ENCODE measurements around the gene ITGA2B.
"Not testable (repeated sequence)": the region's sequence is repeated elsewhere in the genome, so short reads cannot be mapped to it uniquely, and the experiment has no call there.

ITGA2B gene

GRCh38 chr17:44390250-44390870 lies 911 bp upstream of the ITGA2B start:
- DNase-seq, result no peak

GRCh38 chr17:44389723-44390202 lies 314 bp upstream of the ITGA2B start:
- no peak for DNase-seq

DNA sequence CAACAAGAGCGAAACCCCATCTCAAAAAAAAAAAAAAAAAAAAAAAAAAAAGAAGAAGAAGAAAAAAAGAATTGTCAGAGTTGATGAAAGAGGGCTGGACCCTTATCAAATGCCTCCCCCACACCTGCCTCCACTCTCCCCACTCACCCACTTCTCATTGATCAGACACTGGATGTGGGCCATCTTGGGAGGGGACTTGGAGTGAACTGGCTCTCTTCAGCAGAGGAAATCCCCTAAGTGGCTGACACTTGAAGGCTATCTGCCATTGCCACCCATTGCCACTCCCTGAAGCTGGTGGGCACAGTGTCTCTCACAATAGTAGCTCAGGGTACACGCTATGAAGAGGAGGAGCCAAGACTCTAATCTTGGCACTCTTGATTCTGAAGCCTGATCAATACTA lies 1.6 kb downstream of the ITGA2B start:
- DNase-seq, result no peak

GRCh38 chr17:44386182-44386525 lies 3.3 kb downstream of the ITGA2B start:
- DNase-seq, result no peak

DNA sequence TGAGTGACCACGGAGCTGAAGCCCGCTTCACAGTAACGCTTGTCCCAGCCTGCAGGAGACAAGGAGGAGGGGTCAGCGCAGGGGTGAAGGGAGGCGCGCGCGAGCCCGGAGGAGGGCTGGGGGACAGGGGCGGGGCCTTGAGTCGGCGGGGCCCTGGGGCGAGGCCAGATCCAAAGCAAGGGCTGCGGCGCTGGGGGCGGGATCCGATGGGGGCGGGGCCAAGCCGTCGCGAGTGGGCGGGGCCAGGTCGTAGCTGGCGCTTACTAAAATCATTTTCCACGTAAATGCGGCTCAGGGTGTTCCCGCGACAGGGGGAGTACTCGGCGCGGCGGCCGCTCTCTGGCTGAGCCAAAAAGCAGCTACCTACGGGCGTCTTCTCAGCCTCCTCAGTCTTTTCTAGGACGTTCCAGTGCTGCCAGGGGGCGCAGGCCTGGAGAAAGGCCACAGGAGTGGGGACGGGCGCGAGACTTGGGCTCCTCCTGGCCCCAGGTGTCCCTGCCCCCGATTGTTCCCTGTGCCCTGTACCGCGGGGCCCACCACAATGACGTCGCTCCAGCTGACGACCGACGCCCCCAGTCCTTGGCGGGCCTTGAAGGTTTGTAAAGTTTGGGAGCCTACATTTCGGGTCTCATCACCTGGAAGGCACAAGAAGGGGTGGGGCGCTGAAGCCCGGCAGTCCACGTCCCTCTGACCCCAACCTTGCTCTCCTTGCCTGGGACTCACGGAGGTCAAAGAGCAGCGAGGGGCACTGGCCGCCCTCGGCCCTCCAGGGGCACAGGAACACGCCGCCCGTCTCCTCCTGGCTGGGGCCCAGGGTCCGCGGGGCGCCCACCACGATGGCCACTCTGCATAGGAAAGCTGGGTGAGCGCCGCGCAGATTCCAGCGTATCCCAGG lies 3.9 kb downstream of the ITGA2B start:
- peak; percentile 76 for DNase-seq

GRCh38 chr17:44384823-44385286 lies 4.6 kb downstream of the ITGA2B start:
- no peak for DNase-seq

- no peak for DNase-seq
Observed at GRCh38 chr17:44384281-44384822, 5.1 kb downstream of the ITGA2B start.

DNA sequence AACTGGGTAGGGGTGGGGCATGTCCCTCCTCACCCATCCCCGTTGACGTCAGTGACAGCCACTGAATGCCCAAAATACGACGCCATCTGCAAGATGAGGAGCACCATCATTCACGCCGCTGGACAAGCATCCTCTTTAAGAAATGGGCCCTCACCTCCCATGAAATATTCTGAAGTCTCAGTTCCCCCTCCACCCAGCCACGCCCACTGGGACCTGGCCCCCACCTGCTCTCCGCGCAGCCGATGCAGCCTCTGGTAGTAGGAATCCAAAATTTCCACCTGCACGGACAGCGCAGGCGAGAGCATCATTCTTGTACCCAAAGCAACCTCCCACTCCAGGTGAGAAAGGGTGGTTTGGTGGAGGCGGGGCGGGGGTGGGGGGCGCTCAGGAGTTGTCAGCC lies 5.6 kb downstream of the ITGA2B start:
- no peak for DNase-seq

GRCh38 chr17:44383363-44383762 lies 6.1 kb downstream of the ITGA2B start:
- no peak for DNase-seq

GRCh38 chr17:44382917-44383316 lies 6.5 kb downstream of the ITGA2B start:
- DNase-seq, result no peak

- no peak for DNase-seq
Observed at GRCh38 chr17:44381810-44382305, 7.6 kb downstream of the ITGA2B start.

DNA sequence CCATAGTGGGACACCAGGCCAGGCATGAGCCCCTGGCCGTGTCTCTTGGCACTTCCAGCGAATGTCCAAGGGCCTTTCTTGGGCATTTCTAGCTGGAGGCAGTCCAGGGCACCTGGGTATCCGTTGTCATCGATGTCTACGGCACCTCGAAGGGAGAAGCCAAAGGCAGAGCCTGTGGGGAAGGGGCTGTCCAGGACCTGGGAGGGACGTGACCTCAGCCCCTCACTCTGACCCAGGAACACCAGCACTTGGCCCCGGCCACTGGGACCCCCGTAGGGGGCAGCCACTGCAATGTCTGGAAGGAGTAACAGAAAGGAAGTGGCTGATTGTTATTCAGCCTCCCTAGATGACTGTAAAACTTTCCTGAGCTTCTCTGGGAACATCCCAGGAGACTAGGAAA lies 8.7 kb downstream of the ITGA2B start:
- no peak for DNase-seq

- DNase-seq, result no peak
Observed at GRCh38 chr17:44379887-44380286, 9.6 kb downstream of the ITGA2B start.

GRCh38 chr17:44378171-44378705 lies 11.2 kb downstream of the ITGA2B start:
- no peak for DNase-seq

DNA sequence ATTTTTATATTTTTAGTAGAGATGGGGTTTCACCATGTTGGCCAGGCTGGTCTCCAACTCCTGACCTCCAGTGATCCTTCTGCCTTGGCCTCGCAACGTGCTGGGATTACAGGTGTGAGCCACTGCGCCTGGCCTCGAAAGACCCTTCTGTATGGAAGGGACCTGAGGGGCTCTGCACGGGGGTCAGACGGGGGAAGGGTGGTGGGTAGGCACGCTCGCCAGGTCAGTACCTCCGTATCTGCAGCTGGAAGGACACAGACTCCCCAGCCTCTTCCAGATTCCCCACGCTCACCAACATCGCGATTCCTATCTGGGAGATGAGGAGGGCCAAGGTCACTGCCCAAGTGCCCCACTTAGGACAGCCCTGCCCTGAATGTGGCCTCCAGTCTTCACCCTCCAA lies 12.7 kb downstream of the ITGA2B start:
- no peak for DNase-seq

DNA sequence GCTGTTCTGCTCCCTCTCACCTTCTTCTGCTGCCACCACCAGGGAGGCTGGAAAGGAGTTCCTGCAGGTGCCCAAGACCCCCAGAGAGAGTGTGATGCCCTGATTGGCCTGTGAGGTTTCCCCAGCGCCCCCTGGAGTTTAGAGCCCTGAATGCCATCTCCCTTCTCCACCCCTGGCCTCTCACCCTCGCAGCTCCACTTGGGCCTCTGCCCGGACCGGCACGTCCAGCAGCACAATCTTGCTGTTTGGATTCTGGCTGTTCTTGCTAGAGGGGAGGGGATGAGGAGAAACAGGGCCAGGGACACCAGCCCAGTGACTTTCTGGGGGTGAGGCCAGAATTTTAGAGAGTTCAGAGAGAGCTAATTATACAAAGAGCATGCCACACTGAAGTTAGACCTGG lies 13.3 kb downstream of the ITGA2B start:
- DNase-seq, result no peak

DNA sequence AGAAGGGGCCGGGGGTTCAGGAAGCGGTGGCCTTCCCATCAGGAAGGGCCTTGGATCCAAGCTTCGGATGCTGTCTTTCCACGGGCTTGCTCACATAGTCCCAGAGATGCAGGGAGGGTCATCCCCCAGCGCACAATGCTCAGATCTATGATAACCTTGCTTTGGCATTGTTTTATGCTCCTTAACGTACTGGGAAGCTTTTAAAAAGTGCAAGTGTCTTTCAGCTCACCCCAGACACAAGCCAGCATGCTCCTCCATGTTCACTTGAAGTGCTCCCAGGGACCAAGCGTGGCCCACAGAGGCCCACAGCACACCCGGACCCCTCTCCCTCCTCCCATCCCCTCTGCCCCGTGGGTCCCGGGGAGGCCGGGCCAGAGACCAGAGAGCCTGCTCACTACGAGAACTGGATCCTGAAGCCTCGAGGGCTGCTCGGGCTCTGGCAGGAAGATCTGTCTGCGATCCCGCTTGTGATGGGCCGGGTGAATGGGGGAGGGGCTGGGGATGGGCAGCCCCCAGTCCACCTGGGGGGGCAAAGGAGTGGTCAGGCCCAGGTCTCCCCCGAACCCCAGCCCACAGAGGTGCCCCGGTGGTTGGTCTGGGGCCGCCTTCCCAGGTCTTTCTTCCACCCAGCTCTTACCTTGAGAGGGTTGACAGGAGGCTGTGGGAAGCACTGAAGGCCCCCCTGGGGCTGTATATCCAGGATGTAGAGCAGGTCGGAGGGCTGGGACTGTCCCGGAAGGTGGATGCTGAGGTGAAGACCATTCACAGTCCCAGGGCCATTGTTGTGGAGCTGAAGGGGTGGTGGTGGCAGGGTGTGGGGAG lies 14.0 kb downstream of the ITGA2B start:
- DNase-seq, result no peak

DNA sequence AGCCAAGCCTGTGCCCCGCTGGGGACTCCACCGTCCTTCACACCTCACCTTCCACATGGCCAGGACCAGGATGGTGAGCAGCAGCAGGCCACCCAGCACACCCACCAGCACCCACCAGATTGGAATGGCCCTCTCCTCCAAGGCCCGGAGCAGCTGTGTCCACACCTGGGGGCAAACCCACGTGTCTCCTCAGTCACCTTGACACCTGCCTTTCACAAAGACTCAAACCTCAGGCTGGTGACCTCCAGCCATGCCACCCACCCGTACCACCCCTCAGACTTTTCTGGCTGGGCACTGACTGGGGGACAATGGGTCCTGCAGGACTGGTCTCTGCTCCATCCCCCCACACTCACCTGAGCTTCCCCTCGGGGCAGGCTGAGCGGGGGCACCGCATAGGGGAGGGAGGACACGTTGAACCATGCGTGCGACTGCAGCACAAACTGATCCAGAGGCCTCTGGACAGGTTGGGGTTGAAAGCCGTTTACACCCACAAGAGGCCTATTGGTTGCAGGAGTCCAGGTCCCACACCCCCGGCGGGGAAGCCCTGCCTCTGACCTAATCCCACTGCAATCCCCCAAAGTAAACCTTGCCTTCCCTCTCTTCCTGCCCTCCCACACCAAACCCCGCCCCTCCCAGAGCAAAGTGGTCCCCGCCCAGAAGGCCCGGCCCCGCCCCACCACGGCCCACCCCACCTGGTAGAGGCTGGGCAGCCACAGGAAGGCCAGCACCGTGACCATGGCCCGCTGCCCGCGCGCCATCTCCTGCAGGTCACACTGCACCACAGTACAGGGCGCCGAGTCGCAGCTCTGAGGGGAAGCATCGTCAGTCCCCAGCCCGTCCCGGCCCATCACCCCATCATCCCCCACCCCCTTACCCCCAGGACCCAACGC lies 14.9 kb downstream of the ITGA2B start:
- DNase-seq, result no peak

DNA sequence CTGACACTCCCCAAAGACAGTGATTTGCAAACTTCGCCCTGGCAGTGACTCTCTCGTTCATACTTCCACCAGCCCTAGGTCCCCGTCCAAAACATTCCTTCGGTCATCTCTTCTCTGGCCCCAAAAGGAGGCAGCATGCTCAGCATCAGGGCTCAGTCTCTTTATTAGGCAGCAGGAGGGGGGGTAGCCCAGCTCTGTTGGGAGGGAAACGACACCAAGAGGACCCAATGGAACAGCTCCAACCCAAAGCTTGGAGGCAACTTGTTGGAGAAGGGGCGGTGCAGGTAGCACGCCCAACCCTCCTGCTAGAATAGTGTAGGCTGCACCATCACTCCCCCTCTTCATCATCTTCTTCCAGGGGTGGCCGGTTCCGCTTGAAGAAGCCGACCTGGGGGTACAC lies 17.4 kb downstream of the ITGA2B start:
- DNase-seq, result no peak

DNA sequence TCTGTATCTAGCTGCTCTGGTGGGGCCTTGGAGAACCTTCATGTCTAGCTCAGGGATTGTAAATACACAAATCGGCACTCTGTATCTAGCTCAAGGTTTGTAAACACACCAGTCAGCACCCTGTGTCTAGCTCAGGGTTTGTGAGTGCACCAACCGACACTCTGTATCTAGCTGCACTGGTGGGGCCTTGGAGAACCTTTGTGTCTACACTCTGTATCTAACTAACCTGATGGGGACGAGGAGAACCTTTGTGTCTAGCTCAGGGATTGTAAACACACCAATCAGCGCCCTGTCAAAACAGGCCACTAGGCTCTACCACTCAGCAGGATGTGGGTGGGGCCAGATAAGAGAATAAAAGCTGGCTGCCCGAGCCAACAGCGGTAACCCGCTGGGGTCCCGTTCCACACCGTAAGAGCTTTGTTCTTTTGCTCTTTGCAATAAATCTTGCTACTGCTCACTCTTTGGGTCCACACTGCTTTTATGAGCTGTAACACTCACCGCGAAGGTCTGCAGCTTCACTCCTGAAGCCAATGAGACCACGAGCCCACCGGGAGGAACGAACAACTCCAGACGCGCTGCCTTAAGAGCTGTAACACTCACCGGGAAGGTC lies 19.9 kb downstream of the ITGA2B start:
- DNase-seq, result not testable (repeated sequence)

Data from T-helper 9 cell (primary cell).